ENCODE results near the gene CCDC28B.

Gene CCDC28B

DNA sequence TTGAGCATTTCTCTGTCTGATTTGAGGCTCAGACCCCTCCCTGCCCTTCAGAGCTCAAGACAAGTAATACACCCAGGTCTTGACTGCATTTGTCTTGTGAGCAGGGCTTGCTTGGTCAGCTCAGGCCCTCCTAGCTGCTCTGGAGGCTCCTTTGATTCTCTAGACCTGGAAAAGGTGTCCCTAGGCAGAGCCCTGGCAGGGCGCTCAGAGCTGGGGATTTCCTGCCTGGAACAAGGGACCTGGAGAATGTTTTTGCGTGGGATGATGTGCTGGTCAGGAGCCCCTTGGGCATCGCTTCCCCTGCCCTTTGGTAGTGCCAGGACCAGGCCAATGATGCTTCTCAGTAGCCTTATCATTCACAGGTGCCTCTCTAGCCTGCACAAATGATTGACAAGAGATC, 4.9 kb upstream of the CCDC28B start:
- no peak for DNase-seq (ENCODE audit: low read depth)

DNA sequence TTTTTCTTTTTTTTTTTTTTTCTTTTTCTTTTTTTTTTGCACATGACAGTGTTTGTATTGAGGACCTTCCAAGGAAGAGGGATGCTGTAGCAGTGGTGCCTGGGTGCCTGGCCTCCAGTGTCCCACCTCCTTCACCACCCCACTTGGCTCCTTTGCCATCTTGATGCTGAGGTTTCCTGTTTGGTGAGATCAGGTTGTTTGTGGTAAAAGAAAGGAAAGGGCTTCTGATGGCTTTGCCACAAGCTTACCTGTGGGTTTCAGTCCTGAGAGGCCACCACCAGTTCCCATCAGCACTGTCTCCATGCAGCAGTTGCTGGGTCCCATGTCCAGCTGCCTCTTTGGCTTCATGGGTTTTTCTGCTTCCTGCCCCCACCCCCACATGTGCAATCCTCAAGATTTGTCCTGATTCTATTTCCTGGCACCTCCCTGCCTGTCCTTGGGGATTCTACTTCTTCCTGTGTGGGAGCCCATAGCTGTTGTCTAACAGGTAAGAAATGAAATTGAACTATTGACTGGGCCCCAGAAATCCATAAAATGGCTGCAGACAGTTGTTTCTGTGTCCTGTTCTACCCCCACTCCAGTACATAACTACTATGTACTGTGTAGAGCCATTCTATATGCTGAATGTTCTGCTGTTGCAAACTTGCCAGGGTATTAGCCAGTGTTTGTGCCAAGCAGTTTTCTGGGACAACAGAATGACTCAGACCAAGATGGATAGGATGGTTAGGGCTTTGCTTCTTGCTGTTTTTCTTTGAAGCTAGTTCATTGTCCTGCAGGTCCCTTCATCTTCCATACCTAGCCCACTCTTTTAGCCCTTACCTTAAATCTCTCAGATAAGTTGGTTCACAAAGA, 4.2 kb upstream of the CCDC28B start:
- DNase-seq (ENCODE audit: low read depth), result no peak

DNA sequence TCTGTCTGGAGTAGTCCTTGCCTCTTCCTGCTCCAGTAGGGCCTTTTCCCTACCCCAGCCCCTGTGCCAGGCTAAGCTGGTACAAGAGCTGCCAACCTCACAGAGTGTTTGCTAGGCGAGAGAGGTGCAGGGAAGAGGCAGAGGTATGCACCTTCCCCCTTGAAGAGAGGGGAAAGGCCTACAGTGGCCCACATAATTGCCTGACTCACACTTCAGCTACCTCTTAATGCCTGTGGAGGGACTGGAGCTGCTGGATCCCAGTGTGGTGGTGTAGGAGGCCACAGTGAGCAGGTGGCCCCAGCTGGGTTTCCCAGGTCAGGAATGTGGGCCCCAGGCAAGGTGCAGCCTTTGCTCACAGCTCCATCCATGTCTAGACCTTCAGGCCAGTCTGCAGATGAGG, 3.3 kb upstream of the CCDC28B start:
- DNase-seq (ENCODE audit: low read depth), result no peak

DNA sequence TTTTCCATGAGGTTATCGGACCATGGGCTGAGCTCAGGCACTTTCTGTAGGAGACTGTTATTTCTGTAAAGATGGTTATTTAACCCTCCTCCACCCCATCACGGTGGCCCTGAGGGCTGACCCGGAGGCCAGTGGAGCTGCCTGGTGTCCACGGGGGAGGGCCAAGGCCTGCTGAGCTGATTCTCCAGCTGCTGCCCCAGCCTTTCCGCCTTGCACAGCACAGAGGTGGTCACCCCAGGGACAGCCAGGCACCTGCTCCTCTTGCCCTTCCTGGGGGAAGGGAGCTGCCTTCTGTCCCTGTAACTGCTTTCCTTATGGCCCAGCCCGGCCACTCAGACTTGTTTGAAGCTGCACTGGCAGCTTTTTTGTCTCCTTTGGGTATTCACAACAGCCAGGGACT, 2.6 kb upstream of the CCDC28B start:
- no peak for DNase-seq (ENCODE audit: low read depth)

DNA sequence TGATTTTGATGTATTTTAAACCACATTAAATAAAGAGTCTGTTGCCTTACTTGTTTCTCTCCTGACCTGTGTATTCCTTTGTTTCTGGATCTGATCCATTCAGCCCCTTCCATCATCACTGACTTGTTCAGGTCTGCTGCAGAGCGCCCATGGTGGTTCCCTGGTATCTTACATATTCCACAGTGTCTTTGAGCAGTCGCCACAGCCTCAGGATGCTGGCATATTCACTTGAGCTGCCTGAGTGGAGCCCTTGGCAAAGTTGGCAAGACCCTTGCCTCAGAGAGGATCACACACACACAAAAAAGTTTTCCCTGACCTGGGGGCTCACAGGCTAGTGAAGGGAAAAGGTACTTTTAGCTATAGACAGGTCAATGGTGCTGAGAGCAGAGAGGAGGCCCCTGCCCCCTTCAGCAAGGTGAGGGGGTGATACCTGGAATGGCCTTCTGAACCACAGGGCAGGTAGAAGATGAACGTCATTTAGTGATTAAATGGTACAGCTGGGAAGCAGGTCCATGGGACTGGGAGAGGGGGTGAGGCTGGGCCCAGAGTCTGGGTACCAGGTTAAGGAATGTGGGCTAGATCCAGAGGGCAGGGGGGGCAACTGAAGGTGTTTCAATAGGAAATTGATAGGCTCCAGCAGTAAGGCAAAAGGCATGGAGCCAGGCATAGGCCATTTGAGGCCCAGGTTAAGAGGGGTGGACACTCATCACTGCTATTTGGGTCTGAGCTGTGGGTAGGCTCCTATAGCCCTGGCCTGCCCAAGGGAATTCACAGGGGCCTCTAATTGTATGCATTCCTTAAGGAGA, 2.0 kb upstream of the CCDC28B start:
- no peak for DNase-seq (ENCODE audit: low read depth)

DNA sequence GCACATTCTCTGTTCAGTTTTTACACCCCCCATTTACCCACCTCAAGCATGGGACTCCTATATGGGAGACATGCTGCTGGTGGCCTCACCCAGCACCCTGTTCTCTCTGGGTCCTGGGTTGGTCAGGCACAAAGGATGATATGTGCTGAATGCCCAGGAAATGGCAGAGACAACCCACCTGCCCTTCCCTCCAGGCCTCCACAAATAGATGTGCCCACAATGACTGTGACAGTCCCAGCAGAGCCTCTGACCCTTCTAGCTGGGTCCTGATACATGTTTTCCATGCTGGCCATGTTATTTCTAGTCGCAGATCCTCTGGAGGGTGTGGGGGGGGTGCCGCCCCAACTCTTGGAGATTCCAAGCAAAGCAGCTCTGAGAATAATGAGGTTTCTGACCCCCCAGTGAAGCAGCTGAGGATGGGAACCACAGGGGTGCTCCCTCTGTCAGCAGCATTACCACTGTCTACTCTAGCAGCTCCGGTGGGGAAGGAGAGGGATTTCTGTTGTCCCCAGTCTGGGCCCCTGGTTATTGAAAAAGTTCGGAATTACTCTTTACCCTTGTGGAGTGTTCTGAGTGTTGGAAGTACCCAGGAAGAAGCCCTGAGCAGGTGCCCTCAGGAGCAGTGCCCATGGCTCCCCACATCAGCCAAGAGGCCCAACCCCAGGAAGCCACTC, 1.2 kb upstream of the CCDC28B start:
- no peak for DNase-seq (ENCODE audit: low read depth)

DNA sequence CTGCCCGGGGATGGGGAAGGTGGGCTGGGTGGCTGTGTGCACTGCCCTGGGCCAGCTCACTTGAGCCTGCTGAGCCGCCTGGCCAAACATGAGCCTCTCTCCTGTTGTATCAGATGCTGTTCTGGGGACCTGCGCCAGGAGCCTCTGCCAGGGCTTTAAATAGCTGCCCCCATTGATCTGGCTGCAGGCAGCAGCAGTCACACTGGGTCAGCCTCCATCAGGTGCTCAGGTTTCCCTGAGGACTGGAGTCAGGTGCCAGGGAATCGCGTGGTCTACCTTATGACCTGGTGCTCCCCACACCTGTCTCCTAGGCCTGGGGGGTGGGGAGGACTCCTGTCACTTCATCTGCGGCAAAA, 700 bp upstream of the CCDC28B start:
- no peak for DNase-seq (ENCODE audit: low read depth)

DNA sequence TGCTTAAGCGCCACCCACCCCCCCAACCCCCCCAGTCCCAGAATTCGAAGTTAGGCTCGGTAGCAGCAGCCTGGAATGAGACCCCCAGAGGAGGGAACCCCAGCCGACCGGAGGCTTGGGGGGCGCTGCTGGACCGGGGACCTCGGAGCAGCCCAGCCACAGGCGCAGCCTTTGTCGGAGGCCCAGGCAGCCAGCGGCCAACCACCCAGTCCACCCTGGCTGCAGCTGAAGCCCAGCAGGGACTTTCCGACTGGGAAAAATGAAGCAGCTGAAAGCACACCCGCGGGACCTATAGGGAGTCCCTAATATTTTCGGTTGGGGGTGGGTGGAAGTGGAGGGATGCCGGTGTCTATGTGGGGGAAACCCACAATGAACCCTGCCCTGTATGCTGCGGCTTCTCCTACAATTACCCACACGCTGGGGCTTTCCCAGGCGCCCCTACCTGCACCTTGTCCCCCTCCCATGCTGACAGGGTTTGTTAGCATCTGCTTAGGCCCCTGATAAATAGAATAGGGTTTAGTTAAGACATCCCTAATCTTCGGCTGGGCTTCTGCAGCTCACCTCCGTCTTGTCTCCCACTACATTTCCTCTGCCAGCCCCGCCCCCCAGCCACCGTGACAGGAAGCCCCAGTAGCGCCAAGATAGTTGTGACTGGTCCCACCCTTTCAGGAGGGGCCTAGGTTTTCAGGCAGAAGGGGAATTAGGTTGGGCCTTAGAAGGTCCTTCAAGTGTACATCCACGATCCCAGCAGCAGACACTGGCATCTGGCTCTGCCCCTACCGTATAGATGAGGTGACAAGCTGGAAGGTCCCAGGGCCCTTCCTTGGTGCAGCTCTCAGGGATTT, 838 bp downstream of the CCDC28B start:
- peak; percentile 64 for DNase-seq (ENCODE audit: low read depth)

DNA sequence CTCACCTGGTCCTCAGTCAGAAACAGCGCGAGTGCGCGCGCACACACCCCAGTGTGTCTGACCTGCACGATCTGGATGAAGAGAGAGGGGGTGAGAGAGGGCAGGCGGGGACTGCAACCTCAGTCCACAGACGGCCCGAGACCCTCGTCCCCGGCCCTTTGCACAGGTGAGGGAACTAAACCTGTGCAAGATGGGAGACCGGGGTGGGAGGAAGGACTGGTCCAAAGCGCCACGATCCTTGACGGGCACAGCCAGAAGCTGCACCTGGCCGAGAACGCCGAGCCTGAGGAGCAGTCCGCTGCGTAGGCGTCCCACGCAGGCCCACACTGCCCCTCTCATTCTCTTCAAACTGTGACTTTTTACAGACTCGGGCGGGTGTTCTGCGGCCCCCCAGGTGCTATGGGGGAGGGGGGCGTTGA, 4.6 kb downstream of the CCDC28B start:
- DNase-seq (ENCODE audit: low read depth), result no peak

DNA sequence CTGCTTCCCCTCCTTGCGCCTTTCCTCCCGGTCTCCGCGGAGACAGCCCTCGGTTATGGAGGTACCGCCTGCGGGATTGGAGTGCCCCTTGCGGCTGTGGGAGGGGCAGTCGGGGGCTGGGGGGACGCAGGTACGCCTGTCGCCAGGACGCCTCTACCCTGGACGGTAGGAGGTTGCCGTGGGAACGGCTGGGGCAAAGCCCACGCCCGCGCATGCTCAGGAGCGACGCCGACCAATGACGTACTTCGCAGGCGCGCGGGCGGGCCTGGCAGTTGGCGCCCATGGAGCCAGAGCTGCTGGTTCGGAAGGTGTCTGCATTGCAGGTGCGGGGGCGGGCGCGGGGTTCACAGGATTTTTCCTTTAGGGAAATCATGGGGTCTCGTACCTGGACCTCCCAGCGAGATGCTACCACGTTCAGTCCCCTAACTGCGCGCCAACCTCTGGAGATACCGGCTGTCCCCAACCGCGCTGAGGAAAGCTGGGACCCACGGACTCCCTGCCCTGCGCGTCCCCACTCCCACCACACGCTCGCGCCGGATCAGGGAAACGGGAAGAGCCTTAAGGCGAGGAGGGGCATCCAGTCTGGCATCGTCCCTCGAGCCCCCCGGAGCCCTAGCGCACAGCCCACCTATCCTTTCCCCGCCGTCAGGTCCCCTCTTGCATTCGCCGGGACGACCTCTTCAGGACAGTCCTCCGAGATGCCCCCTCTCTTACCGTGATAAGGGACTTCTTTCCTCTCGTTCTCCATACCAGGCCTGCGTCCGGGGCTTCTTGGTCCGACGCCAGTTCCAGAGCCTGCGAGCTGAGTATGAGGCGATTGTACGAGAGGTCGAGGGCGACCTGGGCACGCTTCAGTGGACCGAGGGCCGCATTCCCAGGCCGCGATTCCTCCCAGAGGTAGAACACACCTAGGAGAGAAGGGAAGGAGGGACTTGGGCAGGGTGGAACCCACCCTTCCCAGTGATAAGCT, 5.3 kb downstream of the CCDC28B start, which contains the start of gene IQCC:
IQCC (plus strand) TSS at position 271 of the 970 bp plus-strand sequence; CDS start at position 282, 11 bp downstream.
- peak; percentile 66 for DNase-seq (ENCODE audit: low read depth)

DNA sequence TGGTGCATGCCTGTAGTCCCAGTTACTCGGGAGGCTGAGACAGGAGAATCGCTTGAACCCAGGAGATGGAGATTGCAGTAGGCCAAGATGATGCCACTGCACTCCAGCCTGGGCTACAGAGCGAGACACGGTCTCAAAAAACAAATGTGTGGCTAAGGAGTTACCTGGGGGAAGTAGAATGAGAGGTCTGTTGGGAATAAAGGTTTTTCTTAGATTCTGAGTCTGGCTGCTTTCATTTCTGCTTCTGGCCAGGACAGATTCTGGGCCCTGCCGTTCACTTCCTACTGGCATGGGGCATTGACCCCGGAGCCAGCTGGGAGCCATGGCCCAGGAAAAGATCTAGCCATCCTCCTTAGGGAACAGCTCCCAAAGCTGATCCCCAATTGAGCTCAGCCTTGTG, 8.1 kb downstream of the CCDC28B start:
- no peak for DNase-seq (ENCODE audit: low read depth)

DNA sequence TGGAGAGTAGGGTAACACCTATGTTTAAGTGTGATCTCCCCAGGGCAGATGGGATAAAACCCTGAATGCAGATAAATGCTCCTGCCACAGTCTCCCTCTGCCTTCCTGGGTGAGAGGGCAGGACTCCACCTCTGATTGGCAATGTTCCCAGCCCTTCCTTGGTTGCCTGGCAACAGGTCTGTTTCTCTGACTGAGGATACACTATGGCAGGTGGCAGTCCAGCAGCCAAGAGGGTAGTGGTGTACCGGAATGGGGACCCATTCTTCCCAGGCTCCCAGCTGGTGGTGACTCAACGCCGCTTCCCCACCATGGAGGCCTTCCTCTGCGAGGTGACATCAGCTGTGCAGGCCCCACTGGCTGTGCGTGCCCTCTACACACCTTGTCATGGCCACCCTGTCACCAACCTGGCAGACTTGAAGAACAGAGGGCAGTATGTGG, 8.5 kb downstream of the CCDC28B start, which contains the start of gene DCDC2B:
DCDC2B (plus strand) TSS at position 199 of the 438 bp plus-strand sequence; CDS start at position 204, 5 bp downstream.
- DNase-seq (ENCODE audit: low read depth), result no peak

DNA sequence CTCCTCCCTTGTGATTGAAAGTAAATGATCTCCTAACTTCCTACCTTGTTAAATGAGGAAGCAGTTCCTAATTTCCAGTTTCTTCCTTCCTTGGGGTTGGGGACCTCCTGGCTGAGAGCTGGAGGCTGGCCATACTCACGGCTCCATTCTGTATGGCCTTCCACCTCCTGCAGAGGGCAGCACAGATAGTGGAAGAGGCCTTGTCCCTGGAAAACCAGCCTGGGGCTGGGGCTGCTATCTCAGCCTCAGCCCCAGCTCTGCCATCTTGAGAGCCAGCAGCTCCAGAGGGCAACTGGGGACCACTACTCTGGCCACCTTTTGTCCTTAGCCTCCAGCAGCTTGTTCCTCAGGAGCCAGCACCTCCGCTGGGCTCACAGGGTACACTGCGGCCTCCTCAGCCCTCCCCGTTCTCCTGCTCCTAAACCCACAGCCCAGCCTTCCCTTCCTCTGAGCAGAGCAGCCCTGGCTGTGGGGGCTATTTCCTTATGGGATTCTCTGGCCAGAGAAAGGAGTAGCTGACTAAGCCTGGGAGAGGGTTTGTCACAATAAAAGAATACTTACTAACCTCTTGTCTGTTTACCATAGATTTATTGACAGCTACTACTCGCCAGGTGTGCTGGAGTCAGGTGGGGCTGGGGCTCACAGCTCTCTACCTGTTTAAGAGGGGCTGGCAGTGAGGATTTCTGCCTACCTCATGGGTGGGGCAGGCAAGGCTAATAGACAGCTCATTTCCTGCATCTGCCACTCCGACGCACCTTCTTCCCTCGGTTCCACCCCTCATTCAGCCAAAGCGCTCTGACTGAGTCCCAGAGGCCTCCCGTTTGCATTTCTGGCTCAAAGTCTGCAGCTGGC, 15.5 kb downstream of the CCDC28B start:
- DNase-seq (ENCODE audit: low read depth), result peak; percentile 32

DNA sequence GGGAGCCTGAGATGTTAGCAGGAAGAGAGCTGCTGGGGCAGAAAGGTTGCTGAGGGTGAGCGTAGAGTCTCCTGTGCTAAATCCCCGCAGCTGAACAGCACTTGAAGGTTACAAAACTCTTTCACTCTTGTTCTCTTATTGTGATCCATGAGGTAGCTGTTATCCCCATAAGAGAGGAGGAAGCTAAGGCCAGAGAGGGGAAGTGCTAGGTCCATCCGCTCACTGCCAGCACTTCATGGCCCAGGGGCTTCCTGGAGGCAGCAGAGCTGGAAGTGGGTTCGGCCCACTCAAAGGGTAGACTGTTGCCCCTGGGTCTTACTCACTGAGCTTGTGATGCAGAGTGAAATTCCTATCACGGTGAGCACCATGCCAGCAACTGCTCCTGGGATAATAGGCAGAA, 16.2 kb downstream of the CCDC28B start:
- DNase-seq (ENCODE audit: low read depth), result no peak

DNA sequence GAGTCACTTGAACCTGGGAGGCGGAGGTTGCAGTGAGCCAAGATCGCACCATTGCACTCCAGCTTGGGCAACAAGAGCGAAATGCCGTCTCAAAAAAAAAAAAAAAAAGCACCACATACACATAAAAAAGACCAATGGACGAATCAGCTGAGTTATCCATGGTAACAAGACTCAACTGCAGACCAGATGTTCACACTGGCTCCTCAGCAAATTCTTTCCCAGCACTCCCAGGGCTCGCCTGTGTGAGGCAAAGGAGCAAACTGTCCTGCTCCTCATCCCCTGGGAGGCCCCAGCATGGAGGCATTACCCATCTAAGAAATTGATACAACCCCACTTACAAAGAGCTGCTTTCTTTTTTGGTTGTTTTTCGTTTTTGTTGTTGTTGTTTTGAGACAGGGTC, 18.6 kb downstream of the CCDC28B start:
- DNase-seq (ENCODE audit: low read depth), result no peak

DNA sequence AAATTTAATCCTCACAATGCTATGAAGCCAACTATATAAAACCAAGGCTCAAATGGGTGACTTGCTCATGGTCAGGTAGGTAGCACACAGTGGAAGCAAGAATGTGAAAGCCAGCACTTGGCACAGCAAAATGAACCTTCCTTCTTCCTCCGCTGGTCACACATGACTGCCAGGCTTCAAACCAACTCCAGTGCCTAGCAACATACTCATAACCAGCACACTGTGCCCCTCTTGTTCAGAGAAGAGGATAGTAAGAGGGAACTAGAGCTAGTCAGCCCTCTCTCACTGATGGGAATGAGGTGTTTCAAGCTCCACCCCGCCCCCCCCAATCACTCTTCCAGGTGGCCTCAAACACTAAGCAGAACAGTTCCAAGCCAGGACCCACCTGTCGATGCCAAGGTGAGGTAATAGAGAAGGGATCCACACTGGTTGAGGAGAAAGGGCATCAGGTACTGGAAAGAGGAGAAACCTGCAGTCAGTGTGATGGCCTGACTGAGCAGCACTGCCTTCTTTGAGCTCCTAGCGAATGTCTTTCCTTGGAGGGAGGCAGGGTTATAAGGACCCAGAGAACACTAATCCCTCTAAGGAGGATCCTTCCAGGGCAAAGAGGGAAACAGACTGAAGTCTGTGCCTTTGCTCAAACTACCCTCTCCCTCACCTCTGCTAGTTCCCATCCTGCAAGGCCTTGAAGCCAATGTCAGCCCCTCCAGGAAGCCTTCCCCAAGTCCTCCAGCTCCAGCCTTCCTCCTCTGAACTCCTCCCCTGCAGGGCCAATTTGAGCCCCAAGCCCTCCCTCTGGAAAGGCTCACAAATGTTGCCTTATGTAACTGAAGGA, 20.6 kb downstream of the CCDC28B start:
- no peak for DNase-seq (ENCODE audit: low read depth)

DNA sequence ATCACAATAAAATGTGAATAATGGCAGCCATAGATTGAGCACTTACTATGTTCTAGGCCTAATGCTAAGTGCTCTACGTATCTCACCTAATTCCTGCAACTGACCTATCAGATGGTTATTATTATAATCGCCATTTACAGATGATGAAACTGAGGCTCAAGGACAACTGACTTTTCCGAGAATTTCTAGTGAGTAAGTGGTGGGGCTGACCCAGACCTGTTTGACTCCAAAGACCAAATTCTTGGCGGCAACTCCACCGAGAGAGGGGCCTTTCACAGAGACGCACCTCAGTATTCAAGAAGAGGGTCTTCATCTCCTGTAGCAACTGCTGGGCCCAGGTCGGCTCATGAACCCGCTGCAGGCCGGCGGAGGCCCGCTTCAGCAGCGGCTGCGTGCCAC, 21.2 kb downstream of the CCDC28B start:
- DNase-seq (ENCODE audit: low read depth), result no peak

DNA sequence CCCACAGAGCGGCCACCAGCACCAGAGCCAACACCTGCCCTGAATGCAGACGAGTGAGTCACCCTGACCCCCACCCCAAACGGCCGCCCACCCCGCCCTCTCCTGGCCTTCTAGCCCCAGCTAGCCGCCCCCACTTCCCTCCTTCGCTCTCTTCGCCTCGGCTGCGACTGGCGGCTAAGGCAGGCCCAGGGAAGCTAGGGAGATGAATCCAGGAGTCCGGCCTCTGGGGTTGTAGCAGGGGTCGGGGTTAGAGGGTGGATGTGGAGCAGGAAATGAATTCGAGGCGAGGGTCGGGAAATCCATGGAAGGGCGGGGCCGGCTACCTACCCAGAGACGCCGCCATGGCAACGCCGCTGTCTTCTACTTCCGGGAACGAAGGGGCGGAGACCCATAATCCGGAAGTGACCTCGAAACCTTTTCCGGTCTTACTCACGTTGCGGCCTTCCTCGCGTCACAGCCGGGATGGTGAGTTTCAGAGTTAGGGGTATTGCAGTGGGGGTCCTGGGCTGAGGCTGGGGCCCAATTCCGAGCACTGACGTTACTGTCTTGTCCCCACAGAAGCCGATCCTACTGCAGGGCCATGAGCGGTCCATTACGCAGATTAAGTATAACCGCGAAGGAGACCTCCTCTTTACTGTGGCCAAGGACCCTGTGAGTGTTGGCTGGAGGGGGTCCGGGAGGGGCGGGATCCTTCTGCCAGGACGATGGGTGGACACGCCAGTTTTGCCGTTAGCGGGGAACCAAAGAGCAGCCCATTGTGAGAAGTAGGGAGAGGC, 21.8 kb downstream of the CCDC28B start, which contains the start of the genes EIF3I and TMEM234:
EIF3I (plus strand) TSS at position 428 of the 776 bp plus-strand sequence; CDS start at position 463, 35 bp downstream.
TMEM234 (minus strand) TSS at position 374 of the 776 bp plus-strand sequence; CDS start at position 343, 31 bp downstream.
- peak; percentile 87 for DNase-seq (ENCODE audit: low read depth)
